RWPE1 (cell line): ENCODE data around the gene STARD9.
"Not testable (repeated sequence)": the region's sequence is repeated elsewhere in the genome, so short reads cannot be mapped to it uniquely, and the experiment has no call there.

ENCODE experiments used
- CTCF ChIA-PET: fragments of 350-600 bp; sonication (Branson Sonifier 250); formaldehyde crosslinking; extraction: SDS; loops from one replicate; lab custom pipeline; 2021; lab: Yijun Ruan, JAX
- POLR2A ChIA-PET: fragments of 400-600 bp; formaldehyde crosslinking; extraction: SDS; loops from one replicate; lab custom pipeline; 2020; ENCODE audit warnings: antibody characterized with exemption; ENCODE audit not compliant: low non-redundant PET; lab: Yijun Ruan, JAX
- DNase-seq: peaks from one replicate; pipeline ENCODE4 v3.0.0; 2012; ENCODE audit warnings: low spot score
- H3K27ac ChIP-seq: fragments of 450-650 bp; 2 replicates; pipeline ENCODE4 v1.5.1; 2017
- CTCF ChIP-seq: fragments of 450-650 bp; conservative IDR thresholded peaks from 2 replicates; pipeline ENCODE4 v1.5.1; 2017; ENCODE audit warnings: low read depth, mild to moderate bottlenecking

STARD9 gene

GRCh38 chr15:42595626-42596240, 20.3 kb downstream of the STARD9 start:
- no peak for DNase-seq
- no peak overlapping the region for H3K27ac ChIP-seq
- POLR2A ChIA-PET: no interaction called here
- CTCF ChIA-PET: no interaction called here
- no peak for TF ChIP-seq CTCF

- POLR2A ChIA-PET, DNase-seq, H3K27ac ChIP-seq, CTCF ChIA-PET: not testable (repeated sequence)
Measured at GRCh38 chr15:42601316-42601715, 25.9 kb downstream of the STARD9 start.

GRCh38 chr15:42602501-42602900, 27.1 kb downstream of the STARD9 start:
- H3K27ac ChIP-seq: no peak overlapping the region
- DNase-seq: no peak
- TF ChIP-seq CTCF: no peak
- ChIA-PET POLR2A (no interaction called here), CTCF (no interaction called here)

GRCh38 chr15:42603978-42604377, 28.6 kb downstream of the STARD9 start:
- H3K27ac ChIP-seq: no peak overlapping the region
- CTCF ChIA-PET: no interaction called here
- no peak for DNase-seq
- TF ChIP-seq CTCF: no peak
- POLR2A ChIA-PET: no interaction called here

GRCh38 chr15:42604894-42605744, 29.7 kb downstream of the STARD9 start:
- TF ChIP-seq CTCF: no peak
- no peak overlapping the region for H3K27ac ChIP-seq
- no peak for DNase-seq
- ChIA-PET POLR2A (no interaction called here), CTCF (interaction anchor here (0.5 to 0.6 kb wide), 3 partner anchors 8 to 120 kb away, joined by 3 to 4 read pairs (median 3); no protein-coding TSS in a partner anchor)

- no peak overlapping the region for H3K27ac ChIP-seq
- CTCF ChIA-PET: interaction anchor here (0.6 kb wide), 1 partner anchor 121 kb away, joined by 4 read pairs; no protein-coding TSS in a partner anchor
- TF ChIP-seq CTCF: no peak
- no peak for DNase-seq
- POLR2A ChIA-PET: no interaction called here
Measured at GRCh38 chr15:42605796-42606195, 30.4 kb downstream of the STARD9 start.

GRCh38 chr15:42608110-42608531, 32.7 kb downstream of the STARD9 start:
- DNase-seq: no peak
- ChIA-PET CTCF (no interaction called here), POLR2A (no interaction called here)
- no peak overlapping the region for H3K27ac ChIP-seq
- no peak for TF ChIP-seq CTCF
